HAP-1 (cell line): ENCODE results near the gene BDP1.
"Not testable (repeated sequence)": the region's sequence is repeated elsewhere in the genome, so short reads cannot be mapped to it uniquely, and the experiment has no call there.

Source experiments
- DNase-seq, 2 experiments: peaks; one replicate each; pipeline ENCODE4 v3.0.0-alpha.2; 2016 to 2020; ENCODE audit warnings: low spot score in 2 of 2
- H3K27me3 ChIP-seq: fragments of 250-450 bp; sonication (Bioruptor Pico); 2 replicates; pipeline ENCODE4 v1.5.1; 2020; ENCODE audit warnings: low read depth, mild to moderate bottlenecking, moderate library complexity
- H3K36me3 ChIP-seq: fragments of 250-450 bp; sonication (Bioruptor Pico); replicated peaks from 2 replicates; pipeline ENCODE4 v1.5.1; 2020; ENCODE audit warnings: mild to moderate bottlenecking
- H3K4me1 ChIP-seq: fragments of 250-450 bp; sonication (Bioruptor Pico); 2 replicates; pipeline ENCODE4 v1.5.1; 2020; ENCODE audit warnings: mild to moderate bottlenecking
- H3K4me3 ChIP-seq: fragments of 250-450 bp; sonication (Bioruptor Pico); 2 replicates; pipeline ENCODE4 v1.5.1; 2020; ENCODE audit warnings: mild to moderate bottlenecking, moderate library complexity
- H3K9me3 ChIP-seq: fragments of 250-450 bp; sonication (Bioruptor Pico); 2 replicates; pipeline ENCODE4 v1.5.1; 2020; ENCODE audit warnings: mild to moderate bottlenecking, moderate library complexity
- in situ Hi-C: fragments of 300-500 bp; cut with MboI; formaldehyde crosslinking; loops from 3 replicates; pipeline ENCODE4 v1.14.3; 2020; ENCODE audit warnings: low sequenced_read_pairs, inconsistent platforms, mixed read lengths

BDP1 gene

DNA sequence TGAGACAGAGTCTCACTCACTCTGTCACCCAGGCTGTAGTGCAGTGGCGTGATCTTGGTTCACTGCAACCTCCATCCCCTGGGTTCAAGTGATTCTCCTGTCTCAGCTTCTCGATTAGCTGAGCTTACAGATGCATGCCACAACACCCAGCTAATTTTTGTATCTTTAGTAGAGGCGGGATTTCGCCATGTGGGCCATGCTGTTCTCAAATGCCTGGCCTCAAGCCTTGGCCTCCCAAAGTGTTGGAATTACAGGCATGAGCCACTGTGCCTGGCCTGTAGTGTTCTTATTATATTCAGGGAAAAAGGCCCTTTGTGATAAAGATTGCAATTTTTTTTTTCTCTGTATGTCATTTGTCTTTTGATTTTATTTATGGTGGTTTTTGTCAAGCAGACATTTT lies 107.7 kb downstream of the BDP1 start:
- H3K27me3 ChIP-seq: no peaks in the 10 kb centered on the region
- H3K36me3 ChIP-seq: peaks cover 43% of the 10 kb centered on the region
- no peaks in the 10 kb centered on the region for H3K9me3 ChIP-seq
- H3K4me3 ChIP-seq: no peak overlapping the region
- H3K4me1 ChIP-seq: no peaks in the 10 kb centered on the region
- in situ Hi-C loops: no loop called here
- no peak for DNase-seq

DNA sequence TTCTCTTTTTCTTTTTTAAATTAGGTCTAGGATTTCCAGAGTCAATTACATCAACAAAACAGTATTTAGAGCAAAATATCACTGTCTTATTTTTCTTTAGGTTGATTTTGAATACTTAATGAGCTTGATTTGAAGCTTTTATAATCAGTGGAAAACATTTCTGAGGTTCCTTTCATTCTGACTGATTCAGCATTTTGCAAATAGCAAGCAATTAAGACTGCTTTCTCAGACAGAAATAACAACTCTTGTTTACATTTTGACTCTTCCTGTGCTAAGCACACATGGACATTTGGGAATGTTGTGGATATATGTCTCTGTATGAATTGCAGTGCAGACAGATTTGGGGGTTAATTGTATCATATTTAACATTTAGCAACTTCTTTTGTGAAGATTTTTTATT lies 109.4 kb downstream of the BDP1 start:
- H3K27me3 ChIP-seq: no peaks in the 10 kb centered on the region
- peaks cover 36% of the 10 kb centered on the region for H3K36me3 ChIP-seq
- H3K4me1 ChIP-seq: no peaks in the 10 kb centered on the region
- in situ Hi-C loops: no loop called here
- no peaks in the 10 kb centered on the region for H3K9me3 ChIP-seq
- no peak overlapping the region for H3K4me3 ChIP-seq
- no peak for DNase-seq

DNA sequence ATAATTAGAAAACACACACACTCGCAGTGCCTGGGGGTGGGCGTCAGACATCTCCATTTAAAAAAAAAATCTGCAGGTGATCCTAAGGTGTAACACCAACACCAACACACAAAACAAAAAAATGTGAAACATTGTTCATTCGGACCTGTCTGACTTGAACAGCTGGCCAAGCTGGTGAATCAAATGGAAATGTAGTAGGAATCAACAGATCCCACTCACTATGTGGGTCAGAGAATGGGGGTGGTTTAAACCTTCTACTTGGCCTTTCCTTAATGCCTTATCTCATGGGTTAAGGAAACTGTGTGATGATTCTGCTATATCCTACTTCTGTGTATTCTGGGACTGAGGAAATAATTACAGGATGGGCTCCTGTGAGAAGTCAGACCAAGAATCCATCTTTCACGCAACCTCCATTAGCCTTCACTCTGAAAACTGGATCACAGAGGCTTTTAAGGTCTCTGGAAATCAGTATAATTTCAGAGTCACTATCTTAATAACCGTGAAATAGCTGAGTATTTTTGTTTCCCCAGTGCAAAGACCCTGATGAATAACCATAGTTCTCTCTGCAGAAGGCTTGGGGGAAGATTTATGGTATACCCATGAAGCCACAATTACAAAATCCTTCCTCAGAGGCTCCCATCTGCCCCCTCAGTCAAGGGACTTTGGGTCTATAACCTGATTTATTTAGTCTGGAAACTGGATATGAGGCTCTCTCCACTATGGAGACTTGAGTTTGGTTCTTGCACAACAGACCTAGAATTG lies 114.5 kb downstream of the BDP1 start:
- Histone ChIP-seq H3K9me3 (no peaks in the 10 kb centered on the region), H3K27me3 (no peaks in the 10 kb centered on the region), H3K4me3 (no peak overlapping the region), H3K36me3 (peaks cover 6% of the 10 kb centered on the region), H3K4me1 (no peaks in the 10 kb centered on the region)
- in situ Hi-C loops: no loop called here
- DNase-seq: no peak

DNA sequence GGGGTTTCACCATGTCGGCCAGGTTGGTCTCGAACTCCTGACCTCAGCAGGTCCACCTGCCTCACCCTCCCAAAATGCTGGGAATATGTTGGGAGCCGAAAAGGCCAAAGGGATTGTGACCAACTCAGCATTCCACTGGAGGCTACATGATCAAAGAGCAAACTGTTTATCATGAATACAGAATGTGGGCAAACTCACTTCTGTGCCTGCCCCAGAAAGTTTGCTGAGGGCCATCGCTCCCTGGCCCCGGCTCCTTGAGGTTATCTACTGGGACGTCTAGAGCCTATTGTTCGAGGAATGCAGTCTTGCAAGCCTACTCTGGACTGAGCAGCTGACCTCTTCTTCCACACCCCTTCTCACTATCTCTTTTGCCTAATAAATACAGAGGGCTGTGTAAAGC lies 116.4 kb downstream of the BDP1 start:
- DNase-seq, H3K4me3 ChIP-seq, H3K36me3 ChIP-seq, H3K4me1 ChIP-seq, H3K27me3 ChIP-seq, in situ Hi-C loops, H3K9me3 ChIP-seq: not testable (repeated sequence)

DNA sequence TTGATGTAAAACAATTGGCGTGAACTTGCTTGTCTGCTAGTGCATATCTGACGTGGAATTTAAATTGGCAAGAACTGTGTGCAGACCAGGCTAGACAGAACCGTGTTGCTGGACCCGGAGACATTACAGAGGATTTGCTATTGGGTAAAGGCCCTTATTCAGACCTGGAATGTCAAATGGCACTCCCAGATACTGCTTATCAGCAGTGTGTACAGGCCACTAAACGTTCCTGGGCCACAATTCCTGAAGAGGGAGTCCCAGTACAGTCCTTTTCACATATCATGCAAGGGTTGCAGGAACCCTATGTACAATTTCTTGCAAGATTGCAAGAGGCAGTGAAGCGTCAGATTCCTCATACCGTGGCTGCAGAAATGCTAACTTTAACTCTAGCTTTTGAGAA lies 118.1 kb downstream of the BDP1 start:
- H3K4me1 ChIP-seq: no peaks in the 10 kb centered on the region
- no peaks in the 10 kb centered on the region for H3K36me3 ChIP-seq
- no peak for DNase-seq
- no peak overlapping the region for H3K4me3 ChIP-seq
- no peaks in the 10 kb centered on the region for H3K27me3 ChIP-seq
- in situ Hi-C loops: no loop called here
- no peaks in the 10 kb centered on the region for H3K9me3 ChIP-seq

DNA sequence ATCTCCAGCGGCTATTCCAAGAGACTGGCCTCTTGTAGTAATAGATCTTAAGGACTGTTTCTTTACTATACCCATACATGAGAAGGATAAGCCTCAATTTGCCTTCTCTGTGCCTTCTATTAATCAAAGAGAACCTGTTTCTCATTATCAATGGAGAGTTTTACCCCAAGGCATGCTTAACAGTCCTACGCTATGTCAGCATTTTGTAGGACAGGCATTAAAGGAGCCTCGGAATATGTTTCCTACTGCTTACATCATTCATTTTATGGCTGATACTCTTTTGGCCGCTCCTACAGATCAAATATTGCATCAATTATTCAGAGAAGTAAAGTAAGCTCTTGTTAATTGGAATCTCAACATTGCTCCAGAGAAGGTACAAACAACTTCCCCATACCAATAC lies 120.1 kb downstream of the BDP1 start:
- H3K27me3 ChIP-seq, H3K36me3 ChIP-seq, H3K4me1 ChIP-seq, H3K9me3 ChIP-seq, DNase-seq, H3K4me3 ChIP-seq: not testable (repeated sequence)
- in situ Hi-C loops: loop anchor here (25.0 kb wide), 1 partner anchor 737 kb away; the partner anchor contains the start of genes MRPS27 and PTCD2

DNA sequence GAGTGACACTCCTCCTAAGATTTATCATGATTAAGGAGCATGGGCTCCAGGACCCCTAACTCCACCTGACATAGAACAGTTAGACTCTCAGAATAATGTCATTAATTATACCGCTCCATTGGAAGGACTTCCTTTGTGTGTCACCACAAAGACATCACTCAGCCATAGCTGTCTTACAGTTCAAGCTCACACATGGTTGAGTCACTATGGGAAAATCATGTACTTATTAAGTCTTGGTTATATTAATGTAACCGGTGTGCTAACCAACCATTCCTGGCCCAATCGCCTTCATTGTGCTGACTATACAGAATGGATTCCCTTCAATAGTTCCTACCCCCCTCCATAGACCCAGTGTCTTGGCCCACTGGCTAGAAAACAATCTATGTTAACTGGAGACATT lies 120.8 kb downstream of the BDP1 start:
- H3K4me1 ChIP-seq: no peaks in the 10 kb centered on the region
- DNase-seq: no peak
- H3K4me3 ChIP-seq: no peak overlapping the region
- no peaks in the 10 kb centered on the region for H3K9me3 ChIP-seq
- H3K36me3 ChIP-seq: no peaks in the 10 kb centered on the region
- no peaks in the 10 kb centered on the region for H3K27me3 ChIP-seq
- in situ Hi-C loops: loop anchor here (25.0 kb wide), 1 partner anchor 736 kb away; the partner anchor contains the start of genes MRPS27 and PTCD2

DNA sequence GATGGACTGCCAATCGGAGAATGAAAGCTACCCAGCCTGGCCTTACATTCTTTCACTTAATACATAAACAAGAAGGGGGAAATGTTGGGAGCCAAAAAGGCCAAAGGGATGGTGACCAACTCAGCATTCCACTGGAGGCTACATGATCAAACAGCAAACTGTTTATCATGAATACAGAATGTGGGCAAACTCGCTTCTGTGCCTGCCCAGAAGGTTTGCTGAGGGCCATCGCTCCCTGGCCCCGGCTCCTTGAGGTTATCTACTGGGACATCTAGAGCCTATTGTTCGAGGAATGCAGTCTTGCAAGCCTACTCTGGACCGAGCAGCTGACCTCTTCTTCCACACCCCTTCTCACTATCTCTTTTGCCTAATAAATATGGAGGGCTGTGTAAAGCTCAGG lies 122.4 kb downstream of the BDP1 start:
- in situ Hi-C loops: loop anchor here (25.0 kb wide), 1 partner anchor 734 kb away; the partner anchor contains the start of genes MRPS27 and PTCD2
- H3K27me3 ChIP-seq, H3K4me1 ChIP-seq, H3K9me3 ChIP-seq, H3K36me3 ChIP-seq, H3K4me3 ChIP-seq, DNase-seq: not testable (repeated sequence)

DNA sequence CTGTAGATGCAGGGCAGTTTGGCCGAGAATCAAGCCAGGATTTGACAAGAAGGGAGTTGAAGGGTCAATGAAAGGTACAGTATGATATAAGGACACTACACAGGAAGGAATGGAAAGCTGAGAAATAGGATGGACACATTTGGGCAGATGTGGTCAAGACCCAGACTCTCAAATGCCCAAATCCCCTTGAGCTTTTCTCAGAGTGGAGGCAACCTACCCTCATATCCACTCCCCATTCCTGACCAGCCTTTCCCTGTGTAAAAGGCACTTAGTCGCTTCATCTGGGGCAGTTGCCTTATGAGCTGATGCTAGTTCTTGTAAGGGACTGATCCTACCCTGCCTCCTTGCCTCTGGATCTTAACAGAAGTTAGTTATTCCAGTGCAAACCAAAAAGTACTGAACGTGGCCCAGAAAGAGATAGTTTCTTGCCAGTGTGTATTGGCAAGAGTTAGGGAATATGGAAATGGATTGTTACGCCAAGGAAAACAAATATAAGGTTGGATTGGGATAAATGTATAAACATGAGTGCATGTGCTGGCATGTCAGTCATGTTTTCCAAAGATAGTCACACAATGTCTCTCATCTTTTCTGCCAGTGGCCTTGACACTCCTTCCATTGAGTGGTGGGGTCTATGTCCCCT lies 127.6 kb downstream of the BDP1 start:
- in situ Hi-C loops: loop anchor here (25.0 kb wide), 1 partner anchor 729 kb away; the partner anchor contains the start of genes MRPS27 and PTCD2
- no peaks in the 10 kb centered on the region for H3K27me3 ChIP-seq
- DNase-seq: no peak
- H3K4me1 ChIP-seq: peaks cover 9% of the 10 kb centered on the region
- H3K9me3 ChIP-seq: no peaks in the 10 kb centered on the region
- H3K36me3 ChIP-seq: no peaks in the 10 kb centered on the region
- H3K4me3 ChIP-seq: no peak overlapping the region

DNA sequence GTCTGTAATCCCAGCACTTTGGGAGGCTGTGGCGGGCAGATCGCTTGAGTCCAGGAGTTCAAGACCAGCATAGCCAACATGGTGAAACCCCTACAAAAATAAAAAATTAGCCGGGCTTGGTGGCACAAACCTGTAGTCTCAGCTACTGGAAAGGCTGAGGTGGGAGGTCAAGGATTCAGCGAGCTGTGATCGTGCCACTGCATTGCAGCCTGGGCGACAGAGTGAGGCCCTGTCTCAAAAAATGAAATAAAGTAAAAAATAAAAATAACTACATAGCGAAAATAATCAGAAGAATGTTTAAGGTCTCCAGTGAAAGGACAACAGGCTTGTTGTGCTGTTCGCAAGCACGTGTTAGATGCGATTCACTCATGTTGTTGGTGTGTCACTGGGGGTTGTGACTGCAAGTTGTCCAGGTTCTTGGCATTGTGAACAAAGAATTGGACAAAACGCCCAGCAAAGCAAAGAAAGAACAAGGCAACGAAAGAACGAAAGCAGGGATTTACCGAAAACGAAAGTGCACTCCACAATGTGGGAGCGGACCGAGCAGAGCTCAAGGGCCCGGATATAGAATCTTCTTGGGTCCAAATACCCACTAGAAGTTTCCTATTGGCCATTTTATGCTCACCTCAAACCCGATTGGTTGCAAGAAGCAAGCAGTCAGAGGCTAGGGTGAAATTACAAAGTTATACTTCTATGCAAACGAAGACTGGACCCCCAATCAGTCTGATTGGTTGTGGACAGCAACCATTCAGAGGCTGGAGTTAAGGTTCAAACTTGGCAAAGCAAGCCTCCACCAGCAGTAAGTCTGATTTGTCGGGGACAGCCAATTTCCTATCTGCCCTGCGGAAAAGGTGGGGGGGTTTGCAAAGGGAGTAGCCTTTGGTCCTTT lies 130.8 kb downstream of the BDP1 start:
- no peaks in the 10 kb centered on the region; the same call in 1 of the 2 replicates for H3K36me3 ChIP-seq
- H3K27me3 ChIP-seq: no peaks in the 10 kb centered on the region
- peak overlapping the region; percentile 58 for H3K4me3 ChIP-seq
- peaks cover 16% of the 10 kb centered on the region for H3K4me1 ChIP-seq
- DNase-seq: peak in 1 of 2 experiments; percentile 12
- in situ Hi-C loops: loop anchor here (25.0 kb wide), 1 partner anchor 726 kb away; the partner anchor contains the start of genes MRPS27 and PTCD2
- no peaks in the 10 kb centered on the region for H3K9me3 ChIP-seq

DNA sequence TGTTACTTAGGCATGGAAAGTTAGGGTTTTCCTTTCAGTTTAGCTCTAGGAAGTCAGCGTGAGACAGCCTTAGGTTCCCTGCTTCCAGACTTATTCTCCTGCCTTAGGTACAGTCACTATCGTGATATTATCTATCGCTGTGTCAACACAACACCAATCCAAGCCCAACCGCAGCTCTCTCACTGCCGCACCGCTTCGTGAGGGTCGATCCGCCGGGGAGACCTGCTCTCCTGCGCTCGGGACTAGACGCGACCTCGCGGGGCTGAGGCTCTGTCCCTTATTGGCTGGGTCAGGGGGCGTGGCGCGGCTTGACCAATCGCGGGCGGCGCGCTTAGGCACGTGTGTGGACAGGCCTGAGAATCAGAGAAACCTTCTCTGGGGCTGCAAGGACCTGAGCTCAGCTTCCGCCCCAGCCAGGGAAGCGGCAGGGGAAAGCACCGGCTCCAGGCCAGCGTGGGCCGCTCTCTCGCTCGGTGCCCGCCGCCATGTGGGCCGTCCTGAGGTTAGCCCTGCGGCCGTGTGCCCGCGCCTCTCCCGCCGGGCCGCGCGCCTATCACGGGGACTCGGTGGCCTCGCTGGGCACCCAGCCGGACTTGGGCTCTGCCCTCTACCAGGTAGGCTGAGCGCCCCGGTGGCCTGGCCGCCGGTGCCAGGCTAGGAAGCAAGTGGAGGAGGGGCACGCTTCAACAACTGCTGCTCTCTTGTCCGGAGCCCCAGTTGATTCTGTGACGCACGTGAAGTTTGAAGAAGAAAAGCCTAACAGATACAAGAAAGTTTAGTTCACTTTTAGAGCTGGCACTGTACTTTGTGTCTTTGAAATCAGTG lies 131.7 kb downstream of the BDP1 start, which contains the start of gene MCCC2:
Gene MCCC2 (plus strand): TSS at position 400 of the 825 bp plus-strand sequence. CDS start 86 bp downstream, at position 486.
- Histone ChIP-seq H3K9me3 (no peaks in the 10 kb centered on the region), H3K27me3 (no peaks in the 10 kb centered on the region), H3K4me1 (peaks cover 16% of the 10 kb centered on the region), H3K4me3 (peak within 1 kb of the TSS; percentile 58), H3K36me3 (no peaks in the 10 kb centered on the region; the same call in 1 of the 2 replicates)
- in situ Hi-C loops: loop anchor here (25.0 kb wide), 1 partner anchor 725 kb away; the partner anchor contains the start of genes MRPS27 and PTCD2
- peak; percentile 87 to 98 for DNase-seq

DNA sequence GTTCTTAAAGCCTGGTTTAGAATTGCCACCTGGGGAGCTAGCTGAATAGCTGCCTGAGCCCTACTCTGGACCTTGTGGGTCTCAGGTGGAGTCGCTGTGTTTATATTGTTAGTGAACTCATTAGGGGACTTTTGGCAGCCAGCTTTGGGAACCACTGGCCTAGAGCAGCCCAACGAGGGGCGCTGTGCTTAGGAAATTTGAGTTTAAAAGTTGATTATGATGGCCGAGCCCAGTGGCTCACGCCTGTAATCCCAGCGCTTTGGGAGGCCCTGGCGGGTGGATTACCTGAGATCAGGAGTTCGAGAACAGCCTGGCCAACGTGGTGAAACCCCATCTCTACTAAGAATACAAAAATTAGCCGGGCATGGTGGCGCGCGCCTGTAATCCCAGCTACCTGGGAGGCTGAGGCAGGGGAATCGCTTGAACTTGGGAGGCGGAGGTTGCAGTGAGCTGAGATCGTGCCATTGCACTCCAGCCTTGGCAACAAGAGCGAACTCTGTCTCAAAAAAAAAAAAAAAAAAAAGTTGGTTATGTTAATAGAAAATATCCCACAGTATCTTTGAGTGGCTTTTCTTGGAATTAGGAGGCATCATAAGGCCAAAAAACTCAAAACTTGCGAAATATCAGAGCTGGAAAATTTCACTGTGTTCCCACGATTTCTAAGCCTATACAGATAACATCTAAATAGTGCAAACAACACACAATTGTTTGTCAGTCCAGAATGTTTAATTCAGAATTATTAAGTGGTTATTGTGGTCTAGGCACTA lies 132.5 kb downstream of the BDP1 start:
- DNase-seq: peak in 1 of 2 experiments; percentile 12
- peaks cover 16% of the 10 kb centered on the region for H3K4me1 ChIP-seq

More for the DNA sequence above, 132.5 kb downstream of the BDP1 start:
- Histone ChIP-seq H3K4me3 (peak overlapping the region; percentile 58), H3K36me3 (no peaks in the 10 kb centered on the region; the same call in 1 of the 2 replicates), H3K27me3 (no peaks in the 10 kb centered on the region), H3K9me3 (no peaks in the 10 kb centered on the region)
- in situ Hi-C loops: loop anchor here (25.0 kb wide), 1 partner anchor 724 kb away; the partner anchor contains the start of genes MRPS27 and PTCD2
